ENCODE measurements around the gene BRD7.

The BRD7 gene

GRCh38 chr16:50303041-50303604 is 65.7 kb downstream of the BRD7 start:
- peak; percentile 49 for DNase-seq (ENCODE audit: low read depth)

GRCh38 chr16:50302472-50303005 is 66.2 kb downstream of the BRD7 start:
- DNase-seq (ENCODE audit: low read depth), result no peak

- peak; percentile 89 for DNase-seq (ENCODE audit: low read depth)
Measured at GRCh38 chr16:50301626-50302471, 66.9 kb downstream of the BRD7 start.

GRCh38 chr16:50300942-50301625 is 67.7 kb downstream of the BRD7 start:
- peak; percentile 89 for DNase-seq (ENCODE audit: low read depth)

- no peak for DNase-seq (ENCODE audit: low read depth)
Measured at GRCh38 chr16:50299508-50300105, 69.2 kb downstream of the BRD7 start.

GRCh38 chr16:50298591-50299507 is 69.9 kb downstream of the BRD7 start:
- no peak for DNase-seq (ENCODE audit: low read depth)

- no peak for DNase-seq (ENCODE audit: low read depth)
Measured at GRCh38 chr16:50298075-50298460, 70.7 kb downstream of the BRD7 start.

- no peak for DNase-seq (ENCODE audit: low read depth)
Measured at GRCh38 chr16:50297301-50298074, 71.3 kb downstream of the BRD7 start.

- no peak for DNase-seq (ENCODE audit: low read depth)
Measured at GRCh38 chr16:50296807-50297206, 72.0 kb downstream of the BRD7 start.

GRCh38 chr16:50295541-50296132 is 73.2 kb downstream of the BRD7 start:
- no peak for DNase-seq (ENCODE audit: low read depth)

- DNase-seq (ENCODE audit: low read depth), result no peak
Measured at GRCh38 chr16:50294955-50295354, 73.8 kb downstream of the BRD7 start.

- DNase-seq (ENCODE audit: low read depth), result no peak
Measured at GRCh38 chr16:50293994-50294855, 74.6 kb downstream of the BRD7 start.

GRCh38 chr16:50293041-50293783 is 75.6 kb downstream of the BRD7 start:
- no peak for DNase-seq (ENCODE audit: low read depth)

GRCh38 chr16:50292566-50292948 is 76.2 kb downstream of the BRD7 start:
- no peak for DNase-seq (ENCODE audit: low read depth)

- DNase-seq (ENCODE audit: low read depth), result no peak
Measured at GRCh38 chr16:50291719-50292565, 76.8 kb downstream of the BRD7 start.

- no peak for DNase-seq (ENCODE audit: low read depth)
Measured at GRCh38 chr16:50290856-50291255, 77.9 kb downstream of the BRD7 start.

- no peak for DNase-seq (ENCODE audit: low read depth)
Measured at GRCh38 chr16:50289950-50290764, 78.6 kb downstream of the BRD7 start.

Measured in amniotic epithelial cell (primary cell).